ENCODE data around the gene MRPS2. TPM values are rescaled to one million over a fixed set of nuclear protein-coding genes. Genes with fewer than 3 reads are reported as not detected.
"Not testable (repeated sequence)": the region's sequence is repeated elsewhere in the genome, so short reads cannot be mapped to it uniquely, and the experiment has no call there.

The MRPS2 gene
- total RNA-seq, 2 donors from 2014 or later: 40.6 to 54.9 TPM

DNA sequence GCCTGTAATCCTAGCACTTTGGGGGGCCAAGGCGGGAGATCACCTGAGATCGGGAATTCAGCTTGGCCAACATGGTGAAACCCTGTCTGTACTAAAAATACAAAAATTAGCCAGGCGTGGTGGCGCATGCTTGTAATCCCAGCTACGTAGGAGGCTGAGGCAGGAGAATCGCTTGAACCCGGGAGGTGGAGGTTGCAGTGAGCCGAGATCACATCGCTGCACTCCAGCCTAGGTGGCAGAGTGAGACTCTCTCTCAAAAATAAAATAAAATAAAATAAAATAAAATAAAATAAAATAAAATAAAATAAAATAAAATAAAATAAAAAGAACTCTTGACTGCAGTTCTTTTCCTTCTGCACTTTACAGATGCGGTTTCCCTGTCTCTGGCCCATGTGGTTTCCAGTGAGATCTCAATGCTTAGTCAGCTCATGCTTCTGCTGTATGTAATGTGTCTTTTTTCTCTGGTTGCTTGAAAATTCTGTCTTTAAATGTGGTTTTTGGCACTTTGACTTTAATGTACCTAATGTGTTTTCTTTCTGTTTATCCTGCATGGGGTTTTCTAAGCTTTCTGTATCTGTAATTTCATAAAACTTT is 28.5 kb downstream of the MRPS2 start:
- not testable (repeated sequence) for H3K27me3 Mint-ChIP-seq (ENCODE audit: low read depth); H3K4me1 Mint-ChIP-seq (ENCODE audit: low read depth); H3K36me3 Mint-ChIP-seq (ENCODE audit: insufficient read depth in 2 of 2); H3K4me3 Mint-ChIP-seq; DNase-seq; H3K9me3 Mint-ChIP-seq; H3K27ac Mint-ChIP-seq
- peak in 1 of 2 donors; percentile 25 for ATAC-seq (replicated peaks in 1 of 2)

DNA sequence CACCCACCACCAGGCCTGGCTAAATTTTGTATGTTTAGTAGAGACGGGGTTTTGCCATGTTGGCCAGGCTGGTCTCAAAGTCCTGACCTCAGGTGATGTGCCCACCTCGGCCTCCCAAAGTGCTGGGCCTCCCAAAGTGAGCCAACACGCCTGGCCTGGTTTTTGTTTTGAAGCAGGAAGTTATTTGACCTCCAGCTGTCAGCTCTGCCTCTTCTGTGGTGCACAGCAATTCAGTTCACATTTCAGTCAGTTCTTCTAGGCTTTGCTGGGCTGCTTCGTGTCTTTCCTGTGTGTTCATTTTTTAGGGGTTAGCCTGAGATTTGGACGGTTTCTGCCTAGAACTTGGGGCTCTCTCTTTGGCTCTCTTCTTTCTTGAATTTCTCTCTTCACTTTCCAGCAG is 29.7 kb downstream of the MRPS2 start:
- Mint-ChIP-seq H3K4me1 (ENCODE audit: low read depth) (no peaks in the 10 kb centered on the region), H3K36me3 (ENCODE audit: insufficient read depth in 2 of 2) (no peaks in the 10 kb centered on the region), H3K27ac (no peak overlapping the region), H3K27me3 (ENCODE audit: low read depth) (no peaks in the 10 kb centered on the region), H3K9me3 (no peaks in the 10 kb centered on the region), H3K4me3 (no peak overlapping the region)
- ATAC-seq (replicated peaks in 1 of 2): no peak
- DNase-seq: no peak

DNA sequence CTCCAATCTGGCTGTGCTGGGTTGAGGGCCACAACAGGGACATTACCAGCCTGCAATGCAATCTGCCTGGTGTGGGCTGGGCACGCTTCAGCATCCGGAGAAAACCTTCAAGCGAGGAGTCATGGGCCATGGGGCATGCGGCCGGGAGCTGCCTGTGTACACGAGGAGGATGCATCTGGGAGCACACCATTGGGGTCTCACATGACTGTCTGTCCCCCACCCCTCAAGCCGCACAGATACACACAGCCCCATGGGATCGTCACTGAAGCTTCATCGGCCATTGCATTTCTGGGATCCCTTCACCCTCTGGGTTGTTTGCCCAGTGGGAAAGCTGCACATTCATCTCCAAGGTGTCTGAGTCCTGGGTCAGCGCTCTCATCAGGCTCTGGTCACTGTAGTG is 30.6 kb downstream of the MRPS2 start:
- Mint-ChIP-seq H3K9me3 (no peaks in the 10 kb centered on the region), H3K4me1 (ENCODE audit: low read depth) (no peaks in the 10 kb centered on the region), H3K4me3 (no peak overlapping the region), H3K27me3 (ENCODE audit: low read depth) (no peaks in the 10 kb centered on the region), H3K36me3 (ENCODE audit: insufficient read depth in 2 of 2) (no peaks in the 10 kb centered on the region), H3K27ac (no peak overlapping the region)
- DNase-seq: no peak
- no peak for ATAC-seq (replicated peaks in 1 of 2)

DNA sequence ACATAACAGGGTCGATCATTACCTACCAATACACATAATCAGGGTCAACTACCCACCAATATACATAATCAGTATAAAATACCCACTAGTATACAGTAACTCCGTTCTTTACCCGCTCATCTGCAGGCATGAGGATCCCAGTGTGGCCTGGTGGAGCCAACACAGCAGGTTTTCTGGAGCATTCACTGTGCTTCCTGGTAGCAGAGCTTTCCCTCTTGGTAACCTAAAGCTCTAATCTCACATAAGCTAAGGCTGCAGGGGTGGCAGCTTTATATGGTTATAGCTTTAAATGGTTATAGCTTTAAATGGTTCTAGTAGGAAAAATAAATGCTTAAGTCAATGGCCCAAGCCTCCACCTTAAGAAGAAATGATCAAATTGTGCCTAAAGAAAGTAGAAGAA is 32.6 kb downstream of the MRPS2 start:
- ATAC-seq (replicated peaks in 1 of 2) (no peak), DNase-seq (no peak)
- no peaks in the 10 kb centered on the region for H3K9me3 Mint-ChIP-seq
- no peaks in the 10 kb centered on the region for H3K27me3 Mint-ChIP-seq (ENCODE audit: low read depth)
- H3K36me3 Mint-ChIP-seq (ENCODE audit: insufficient read depth in 2 of 2): no peaks in the 10 kb centered on the region
- H3K4me3 Mint-ChIP-seq: no peak overlapping the region
- no peak overlapping the region for H3K27ac Mint-ChIP-seq
- H3K4me1 Mint-ChIP-seq (ENCODE audit: low read depth): no peaks in the 10 kb centered on the region

DNA sequence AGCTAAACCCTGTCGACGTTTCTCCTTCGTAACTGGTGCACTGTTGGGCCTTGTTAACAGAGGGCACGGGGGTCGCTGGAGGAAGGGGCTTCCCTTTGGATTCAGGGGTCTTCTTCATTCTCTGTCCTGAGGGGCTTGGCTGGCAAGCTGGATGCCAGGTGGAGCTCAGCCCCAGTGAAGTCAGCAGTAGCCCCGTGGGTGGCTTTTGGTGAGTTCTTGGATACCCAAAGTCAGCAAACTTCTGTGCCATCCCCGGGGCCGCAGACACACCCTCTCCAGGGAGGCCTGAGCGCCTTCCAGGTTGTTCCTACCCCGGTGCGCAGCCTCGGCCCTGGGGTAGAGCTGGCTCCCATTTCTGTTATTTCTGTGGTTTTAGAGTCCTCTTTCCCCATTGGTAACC is 33.2 kb downstream of the MRPS2 start:
- Mint-ChIP-seq H3K36me3 (ENCODE audit: insufficient read depth in 2 of 2) (no peaks in the 10 kb centered on the region), H3K27ac (no peak overlapping the region), H3K9me3 (no peaks in the 10 kb centered on the region)

DNA sequence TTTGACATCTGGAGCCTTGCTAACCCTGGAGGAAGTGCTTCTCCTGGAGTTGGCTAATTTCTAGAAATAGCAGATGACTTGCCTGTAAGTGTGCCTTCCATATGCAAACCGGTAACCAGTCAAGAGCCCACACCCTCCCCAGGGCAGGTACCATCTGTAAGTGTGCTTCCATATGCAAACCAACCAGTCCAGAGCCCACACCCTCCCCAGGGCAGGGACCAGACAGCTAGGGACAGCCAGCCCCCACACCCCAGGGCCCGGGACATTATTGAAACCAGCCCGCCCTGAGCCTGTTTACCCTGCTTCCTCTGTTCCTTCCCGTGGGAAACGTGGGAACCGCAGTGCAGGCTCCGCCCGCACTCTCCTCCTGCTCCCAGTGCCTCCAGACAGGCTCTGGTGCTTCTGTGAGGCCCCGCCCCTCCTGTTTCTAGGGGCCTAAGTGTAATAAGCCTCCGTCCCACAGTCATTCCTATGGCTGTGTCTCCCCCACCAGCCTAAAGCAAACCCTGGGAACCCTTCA is 33.8 kb downstream of the MRPS2 start:
- not testable (repeated sequence) for H3K27me3 Mint-ChIP-seq (ENCODE audit: low read depth); ATAC-seq (replicated peaks in 1 of 2); H3K4me3 Mint-ChIP-seq; H3K9me3 Mint-ChIP-seq; H3K4me1 Mint-ChIP-seq (ENCODE audit: low read depth); H3K27ac Mint-ChIP-seq; H3K36me3 Mint-ChIP-seq (ENCODE audit: insufficient read depth in 2 of 2); DNase-seq

More for the DNA sequence above, 33.2 kb downstream of the MRPS2 start:
- DNase-seq (no peak), ATAC-seq (replicated peaks in 1 of 2) (no peak)
- Mint-ChIP-seq H3K4me1 (ENCODE audit: low read depth) (no peaks in the 10 kb centered on the region), H3K27me3 (ENCODE audit: low read depth) (no peaks in the 10 kb centered on the region), H3K4me3 (no peak overlapping the region)

DNA sequence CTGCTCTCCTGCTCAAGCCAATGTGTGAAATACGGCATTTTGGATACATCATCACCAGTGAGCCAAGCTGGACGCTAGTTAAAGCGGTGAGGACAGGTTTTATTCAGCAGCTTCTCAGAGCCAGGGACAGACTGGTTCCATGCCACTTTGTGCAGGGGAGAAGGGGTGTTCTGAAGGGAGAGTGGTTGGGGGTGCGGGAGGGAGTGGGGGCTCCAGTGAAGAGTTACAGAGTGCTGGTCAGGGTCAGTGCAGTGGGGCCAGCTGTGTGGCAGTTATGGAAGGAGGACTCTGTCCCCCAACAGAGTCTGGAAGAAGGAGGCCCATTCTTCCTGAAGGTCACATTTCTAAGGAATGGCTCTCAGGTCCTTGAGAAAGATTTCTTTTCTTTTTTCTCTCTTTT is 34.3 kb downstream of the MRPS2 start:
- DNase-seq; H3K36me3 Mint-ChIP-seq (ENCODE audit: insufficient read depth in 2 of 2); H3K27ac Mint-ChIP-seq; H3K27me3 Mint-ChIP-seq (ENCODE audit: low read depth); H3K9me3 Mint-ChIP-seq; H3K4me1 Mint-ChIP-seq (ENCODE audit: low read depth); H3K4me3 Mint-ChIP-seq; ATAC-seq (replicated peaks in 1 of 2): not testable (repeated sequence)

DNA sequence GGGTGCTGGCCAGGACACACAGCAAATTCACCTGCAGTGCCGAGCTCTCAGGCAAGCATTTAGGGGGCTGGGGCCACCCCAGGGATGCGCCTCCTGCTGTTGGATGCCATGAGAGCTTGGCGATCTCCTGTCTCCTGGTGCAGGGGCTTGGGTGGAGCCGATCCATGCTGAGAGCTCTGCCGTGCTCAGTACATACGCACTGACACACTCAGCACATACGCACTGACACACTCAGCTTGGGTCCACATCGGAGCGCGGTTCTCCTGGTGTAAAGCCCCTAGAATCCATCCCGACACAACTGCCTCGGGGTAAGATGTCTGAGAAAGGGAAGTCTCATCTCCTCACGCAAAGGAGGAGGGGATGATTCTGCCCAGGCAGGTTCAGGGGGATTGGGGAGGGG is 35.1 kb downstream of the MRPS2 start:
- ATAC-seq (replicated peaks in 1 of 2); H3K9me3 Mint-ChIP-seq; H3K4me1 Mint-ChIP-seq (ENCODE audit: low read depth); H3K36me3 Mint-ChIP-seq (ENCODE audit: insufficient read depth in 2 of 2); DNase-seq; H3K27ac Mint-ChIP-seq; H3K4me3 Mint-ChIP-seq: not testable (repeated sequence)
- H3K27me3 Mint-ChIP-seq (ENCODE audit: low read depth): peaks cover 13% of the 10 kb centered on the region

DNA sequence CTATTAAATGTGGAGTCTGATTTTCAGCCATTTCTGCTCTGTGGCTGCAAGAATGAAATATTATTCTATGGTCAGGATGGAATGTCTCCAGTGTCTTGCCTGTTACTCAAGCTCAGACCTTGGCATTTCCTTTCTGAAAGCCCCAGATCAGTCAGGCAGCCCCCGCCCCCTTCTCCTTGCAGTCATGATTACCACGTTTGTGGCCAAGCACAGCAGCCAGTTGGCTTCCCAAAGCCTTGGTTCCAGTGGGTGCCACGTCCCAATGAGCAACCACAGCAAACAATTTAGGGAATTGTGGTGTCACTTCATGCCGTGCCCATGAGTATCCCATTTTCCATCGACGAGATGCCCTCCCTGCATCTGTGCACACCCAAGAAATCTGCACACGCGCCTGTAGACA is 35.7 kb downstream of the MRPS2 start:
- DNase-seq (no peak), ATAC-seq (replicated peaks in 1 of 2) (peak in 1 of 2 donors; percentile 53)
- Mint-ChIP-seq H3K4me1 (ENCODE audit: low read depth) (no peaks in the 10 kb centered on the region), H3K27ac (no peak overlapping the region), H3K4me3 (no peak overlapping the region), H3K27me3 (ENCODE audit: low read depth) (peaks cover 13% of the 10 kb centered on the region), H3K36me3 (ENCODE audit: insufficient read depth in 2 of 2) (no peaks in the 10 kb centered on the region), H3K9me3 (no peaks in the 10 kb centered on the region)

DNA sequence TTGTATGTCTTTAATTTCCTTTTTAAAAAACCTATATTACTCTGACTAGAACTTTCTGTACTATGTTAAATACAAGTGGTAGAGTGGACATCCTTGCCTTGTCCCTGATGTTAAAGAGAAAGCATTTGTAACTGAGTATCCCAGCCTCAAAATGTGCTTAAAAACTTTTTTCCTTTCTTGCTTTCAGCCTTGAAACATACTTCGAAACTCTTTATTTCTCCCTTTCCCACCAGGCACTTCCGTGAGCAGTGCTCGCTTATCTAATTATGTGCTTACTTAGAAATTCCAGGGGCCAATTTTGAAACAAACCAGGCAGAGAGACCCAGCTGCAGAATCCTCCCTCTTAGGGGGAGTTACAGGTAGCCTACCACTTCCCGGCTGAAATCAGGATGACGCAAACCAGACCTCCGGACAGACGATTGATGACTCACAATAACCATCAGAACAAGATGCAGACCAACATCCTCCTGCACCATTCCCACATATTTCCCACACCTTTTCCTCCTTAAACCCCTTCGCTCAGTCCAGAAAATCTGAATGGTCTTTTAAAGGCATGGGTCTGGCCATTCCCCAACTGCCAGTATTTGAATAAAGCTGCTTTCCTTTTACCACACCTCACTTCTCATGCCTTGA is 42.9 kb downstream of the MRPS2 start:
- ATAC-seq (replicated peaks in 1 of 2); DNase-seq; H3K9me3 Mint-ChIP-seq; H3K4me1 Mint-ChIP-seq (ENCODE audit: low read depth); H3K4me3 Mint-ChIP-seq; H3K27ac Mint-ChIP-seq; H3K36me3 Mint-ChIP-seq (ENCODE audit: insufficient read depth in 2 of 2): not testable (repeated sequence)
- peaks cover 24% of the 10 kb centered on the region for H3K27me3 Mint-ChIP-seq (ENCODE audit: low read depth)

DNA sequence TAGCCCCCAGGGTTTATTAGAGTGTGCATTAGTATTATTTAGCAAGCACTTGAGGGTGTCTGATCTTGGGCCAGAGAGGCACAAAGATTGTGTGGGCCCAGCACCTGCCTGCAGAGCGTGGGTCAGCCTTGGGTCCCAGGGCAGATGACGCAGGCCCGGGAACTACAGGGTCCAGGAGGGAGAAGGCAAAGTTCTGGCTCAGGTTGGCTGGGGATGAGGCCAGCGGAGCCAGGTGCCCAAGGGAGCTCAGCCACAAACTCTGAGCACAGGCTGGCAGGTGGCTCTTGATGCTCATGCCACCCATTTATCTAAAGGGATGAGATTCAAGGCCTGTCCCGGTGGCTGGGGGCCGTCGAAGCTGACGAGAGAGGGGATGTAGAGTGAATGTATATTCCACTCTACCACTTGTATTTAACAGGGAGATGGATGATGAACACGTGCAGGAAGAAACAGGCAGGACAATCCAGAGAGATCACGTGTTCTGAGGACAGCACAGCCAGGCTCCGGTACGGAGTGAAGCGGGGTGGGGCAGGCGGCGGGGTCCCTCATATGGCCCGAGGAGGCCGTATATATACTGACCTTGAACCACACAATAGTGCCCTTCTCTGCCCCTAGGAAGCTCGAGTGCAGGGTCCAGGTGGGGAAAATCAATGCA is 44.6 kb downstream of the MRPS2 start:
- DNase-seq (no peak), ATAC-seq (replicated peaks in 1 of 2) (no peak)
- Mint-ChIP-seq H3K9me3 (no peaks in the 10 kb centered on the region), H3K4me3 (no peak overlapping the region), H3K4me1 (ENCODE audit: low read depth) (no peaks in the 10 kb centered on the region), H3K27me3 (ENCODE audit: low read depth) (peaks cover 13% of the 10 kb centered on the region), H3K27ac (no peak overlapping the region), H3K36me3 (ENCODE audit: insufficient read depth in 2 of 2) (no peaks in the 10 kb centered on the region)

DNA sequence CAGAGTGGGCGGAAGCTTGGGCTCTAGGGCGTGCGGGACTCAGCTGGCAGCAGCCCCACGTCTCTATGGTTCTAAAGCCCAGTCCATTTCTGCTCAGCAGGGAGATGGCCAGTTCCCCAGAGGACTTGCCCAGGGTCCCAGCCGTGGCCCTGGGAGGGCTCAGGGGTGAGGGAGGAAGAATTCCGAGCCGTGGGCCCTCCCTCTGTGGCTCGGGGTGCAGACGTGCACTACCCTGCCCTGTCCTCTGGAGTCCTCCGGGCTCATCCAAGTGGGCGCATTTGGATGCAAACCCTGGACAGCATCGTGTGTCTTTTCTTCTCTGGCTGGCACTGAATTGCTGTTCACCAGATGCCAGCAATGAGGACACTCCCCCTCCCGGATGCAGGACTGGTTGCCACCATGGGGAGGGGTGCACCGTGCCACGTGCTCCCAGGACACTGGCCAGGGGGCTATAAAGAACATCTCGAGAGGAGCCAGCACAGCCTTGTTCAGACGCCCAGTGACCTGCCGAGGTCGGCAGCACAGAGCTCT is 45.2 kb downstream of the MRPS2 start, which contains the start of gene OBP2A:
TSS of gene OBP2A (plus strand) at position 481 of the 531 bp plus-strand sequence. CDS start 55 bp downstream, outside the sequence.
- not testable (repeated sequence) for ATAC-seq (replicated peaks in 1 of 2); H3K36me3 Mint-ChIP-seq (ENCODE audit: insufficient read depth in 2 of 2); H3K4me1 Mint-ChIP-seq (ENCODE audit: low read depth); DNase-seq; H3K9me3 Mint-ChIP-seq; H3K4me3 Mint-ChIP-seq; H3K27ac Mint-ChIP-seq
- peaks cover 11% of the 10 kb centered on the region for H3K27me3 Mint-ChIP-seq (ENCODE audit: low read depth)

DNA sequence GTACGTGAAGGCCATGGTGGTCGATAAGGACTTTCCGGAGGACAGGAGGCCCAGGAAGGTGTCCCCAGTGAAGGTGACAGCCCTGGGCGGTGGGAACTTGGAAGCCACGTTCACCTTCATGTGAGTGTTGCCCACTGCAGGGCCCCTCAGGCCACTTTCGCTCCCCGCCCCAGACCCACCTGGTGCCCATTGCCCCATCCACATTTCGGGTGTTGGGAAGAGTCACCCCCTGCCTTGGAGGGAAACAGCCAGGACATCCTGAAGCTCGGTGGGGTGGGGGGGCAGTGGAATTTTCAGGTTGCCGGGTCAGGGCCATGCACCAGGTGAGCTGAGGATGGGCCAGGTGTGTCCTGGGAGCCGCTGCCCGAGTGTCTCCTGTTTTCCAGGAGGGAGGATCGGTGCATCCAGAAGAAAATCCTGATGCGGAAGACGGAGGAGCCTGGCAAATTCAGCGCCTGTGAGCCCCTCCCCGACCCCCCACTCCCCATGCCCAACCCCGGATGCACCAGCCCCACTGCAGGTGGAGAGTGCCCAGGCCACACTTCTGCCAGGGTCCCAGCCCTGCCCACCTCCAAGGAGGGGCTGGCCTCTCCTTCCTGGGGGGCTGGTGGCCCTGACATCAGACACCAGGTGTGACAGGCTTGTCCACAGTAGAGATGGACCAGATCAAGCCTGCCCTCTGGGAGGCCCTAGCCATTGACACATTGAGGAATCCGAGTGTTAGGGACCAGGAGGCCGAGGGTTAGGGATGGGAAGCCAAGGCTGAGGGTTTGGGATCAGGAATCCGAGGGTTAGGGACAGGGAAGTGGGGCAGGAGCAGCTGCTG is 46.5 kb downstream of the MRPS2 start:
- not testable (repeated sequence) for H3K4me3 Mint-ChIP-seq; H3K36me3 Mint-ChIP-seq (ENCODE audit: insufficient read depth in 2 of 2); H3K4me1 Mint-ChIP-seq (ENCODE audit: low read depth); ATAC-seq (replicated peaks in 1 of 2); H3K27ac Mint-ChIP-seq; H3K9me3 Mint-ChIP-seq; DNase-seq
- H3K27me3 Mint-ChIP-seq (ENCODE audit: low read depth): peaks cover 11% of the 10 kb centered on the region

Measured in activated T-cell treated with anti-CD3 and anti-CD28 coated beads, Interleukin-2, amount 50 U/mL, for 72 hours (primary cell).